Peyer's patch (tissue), 4 donors: ENCODE data around the gene CCDC190. TPM values are rescaled to one million over a fixed set of nuclear protein-coding genes. Genes with fewer than 3 reads are reported as not detected.
"Not testable (repeated sequence)": the region's sequence is repeated elsewhere in the genome, so short reads cannot be mapped to it uniquely, and the experiment has no call there.

Experiments
- DNase-seq, 3 donors: peaks; one replicate each; pipeline ENCODE4 v3.0.0-alpha.2; 2017 to 2019
- H3K27ac ChIP-seq, 4 donors: fragments of 200-600 bp; sonication (generic); one replicate each; pipeline ENCODE4 v1.5.1; 2016 to 2019
- H3K27me3 ChIP-seq, 2 donors: fragments of 200-600 bp; sonication (generic); one replicate each; pipeline ENCODE4 v1.5.1; 2019
- H3K36me3 ChIP-seq, 3 donors: fragments of 200-600 bp; sonication (generic); one replicate each; pipeline ENCODE4 v1.5.1; 2016 to 2019
- H3K4me1 ChIP-seq, 4 donors: fragments of 200-600 bp; sonication (generic); one replicate each; pipeline ENCODE4 v1.5.1; 2016 to 2019
- H3K4me3 ChIP-seq, 4 donors: fragments of 200-600 bp; sonication (generic); 1 replicate in 3 of 4; 2 replicates in 1 of 4; pipeline ENCODE4 v1.5.1; 2016 to 2019; ENCODE audit warnings: mild to moderate bottlenecking in 1 of 4
- H3K9me3 ChIP-seq, 4 donors: fragments of 200-600 bp; sonication (generic); one replicate each; pipeline ENCODE4 v1.5.1; 2016 to 2019; ENCODE audit warnings: mild to moderate bottlenecking in 1 of 4
- POLR2A ChIP-seq, 2 donors: fragments of 450-650 bp; IDR thresholded peaks; one replicate each; pipeline ENCODE4 v1.5.1; 2017; ENCODE audit warnings: antibody characterized with exemption in 2 of 2, mild to moderate bottlenecking in 2 of 2, moderate library complexity in 2 of 2
- total RNA-seq, 4 donors: library from RNA; depleted of rRNA; stranded (reverse); fragments of >200 nt; gene quantifications; one replicate each; pipeline ENCODE4 v1.1.0, GENCODE V29; 2016
- TF ChIP-seq, protein P1 (sequence below), 6 experiments: fragments of 450-650 bp in 4 of 6; fragments of 200-600 bp in 2 of 6; sonication (generic) in 1 of 6; IDR thresholded peaks; one replicate each; pipeline ENCODE4 v1.5.1; 2017 to 2019; ENCODE audit warnings: antibody characterized with exemption in 6 of 6, mild to moderate bottlenecking in 3 of 6, moderate library complexity in 1 of 6

Gene CCDC190
- total RNA-seq, 4 donors from 2014 or later = not detected

DNA sequence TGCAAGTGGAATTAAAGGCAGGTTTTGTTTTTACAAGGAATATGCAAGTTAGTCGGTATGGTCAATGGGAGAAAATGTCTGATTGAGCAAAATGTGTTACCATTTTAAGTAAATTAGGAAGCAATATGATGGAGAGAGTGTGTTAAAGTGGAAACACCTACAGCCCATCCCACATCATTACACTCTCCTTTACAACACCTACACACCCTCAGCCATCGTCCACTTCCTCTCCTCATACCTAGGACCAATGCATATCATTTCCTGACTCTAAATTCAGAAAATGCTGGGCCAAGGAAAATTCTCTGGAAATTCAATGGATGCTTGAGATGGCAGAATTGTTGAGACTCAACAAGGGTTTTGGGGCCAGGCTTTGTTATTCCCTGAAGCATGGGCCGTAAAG lies 16.4 kb upstream of the CCDC190 start:
- DNase-seq = no peak
- Histone ChIP-seq H3K9me3 (no peaks in the 10 kb centered on the region), H3K36me3 (no peaks in the 10 kb centered on the region), H3K27ac (no peak overlapping the region), H3K4me1 (no peaks in the 10 kb centered on the region), H3K27me3 (no peaks in the 10 kb centered on the region), H3K4me3 (no peak overlapping the region)
- TF ChIP-seq, protein P1, sequence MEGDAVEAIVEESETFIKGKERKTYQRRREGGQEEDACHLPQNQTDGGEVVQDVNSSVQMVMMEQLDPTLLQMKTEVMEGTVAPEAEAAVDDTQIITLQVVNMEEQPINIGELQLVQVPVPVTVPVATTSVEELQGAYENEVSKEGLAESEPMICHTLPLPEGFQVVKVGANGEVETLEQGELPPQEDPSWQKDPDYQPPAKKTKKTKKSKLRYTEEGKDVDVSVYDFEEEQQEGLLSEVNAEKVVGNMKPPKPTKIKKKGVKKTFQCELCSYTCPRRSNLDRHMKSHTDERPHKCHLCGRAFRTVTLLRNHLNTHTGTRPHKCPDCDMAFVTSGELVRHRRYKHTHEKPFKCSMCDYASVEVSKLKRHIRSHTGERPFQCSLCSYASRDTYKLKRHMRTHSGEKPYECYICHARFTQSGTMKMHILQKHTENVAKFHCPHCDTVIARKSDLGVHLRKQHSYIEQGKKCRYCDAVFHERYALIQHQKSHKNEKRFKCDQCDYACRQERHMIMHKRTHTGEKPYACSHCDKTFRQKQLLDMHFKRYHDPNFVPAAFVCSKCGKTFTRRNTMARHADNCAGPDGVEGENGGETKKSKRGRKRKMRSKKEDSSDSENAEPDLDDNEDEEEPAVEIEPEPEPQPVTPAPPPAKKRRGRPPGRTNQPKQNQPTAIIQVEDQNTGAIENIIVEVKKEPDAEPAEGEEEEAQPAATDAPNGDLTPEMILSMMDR (IDR thresholded peaks at IDR 0.05) = no peak
- TF ChIP-seq POLR2A (IDR thresholded peaks at IDR 0.05) = no peak

DNA sequence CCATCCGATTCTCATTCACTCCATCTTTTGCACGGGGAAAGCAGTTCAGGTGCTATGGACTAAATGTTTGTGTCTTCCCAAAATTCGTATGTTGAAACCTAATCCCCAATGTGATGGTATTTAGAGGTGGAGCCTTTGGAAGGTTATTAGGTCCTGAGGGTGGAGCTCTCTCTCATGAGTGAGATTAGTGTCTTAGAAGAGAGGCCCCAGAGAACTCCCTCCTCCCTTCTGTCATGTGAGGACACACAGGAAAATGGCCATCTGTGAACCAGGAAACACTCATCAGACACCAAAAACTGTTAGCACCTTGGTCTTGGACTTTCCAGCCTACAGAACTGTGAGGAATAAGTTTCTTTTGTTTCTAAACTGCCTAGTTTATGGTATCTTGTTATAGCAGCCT lies 15.8 kb upstream of the CCDC190 start:
- DNase-seq = no peak
- Histone ChIP-seq H3K4me3 (no peak overlapping the region), H3K27me3 (no peaks in the 10 kb centered on the region), H3K27ac (no peak overlapping the region), H3K36me3 (no peaks in the 10 kb centered on the region), H3K4me1 (no peaks in the 10 kb centered on the region), H3K9me3 (no peaks in the 10 kb centered on the region)
- TF ChIP-seq, protein P1 (IDR thresholded peaks at IDR 0.05) = no peak
- TF ChIP-seq POLR2A (IDR thresholded peaks at IDR 0.05) = no peak

DNA sequence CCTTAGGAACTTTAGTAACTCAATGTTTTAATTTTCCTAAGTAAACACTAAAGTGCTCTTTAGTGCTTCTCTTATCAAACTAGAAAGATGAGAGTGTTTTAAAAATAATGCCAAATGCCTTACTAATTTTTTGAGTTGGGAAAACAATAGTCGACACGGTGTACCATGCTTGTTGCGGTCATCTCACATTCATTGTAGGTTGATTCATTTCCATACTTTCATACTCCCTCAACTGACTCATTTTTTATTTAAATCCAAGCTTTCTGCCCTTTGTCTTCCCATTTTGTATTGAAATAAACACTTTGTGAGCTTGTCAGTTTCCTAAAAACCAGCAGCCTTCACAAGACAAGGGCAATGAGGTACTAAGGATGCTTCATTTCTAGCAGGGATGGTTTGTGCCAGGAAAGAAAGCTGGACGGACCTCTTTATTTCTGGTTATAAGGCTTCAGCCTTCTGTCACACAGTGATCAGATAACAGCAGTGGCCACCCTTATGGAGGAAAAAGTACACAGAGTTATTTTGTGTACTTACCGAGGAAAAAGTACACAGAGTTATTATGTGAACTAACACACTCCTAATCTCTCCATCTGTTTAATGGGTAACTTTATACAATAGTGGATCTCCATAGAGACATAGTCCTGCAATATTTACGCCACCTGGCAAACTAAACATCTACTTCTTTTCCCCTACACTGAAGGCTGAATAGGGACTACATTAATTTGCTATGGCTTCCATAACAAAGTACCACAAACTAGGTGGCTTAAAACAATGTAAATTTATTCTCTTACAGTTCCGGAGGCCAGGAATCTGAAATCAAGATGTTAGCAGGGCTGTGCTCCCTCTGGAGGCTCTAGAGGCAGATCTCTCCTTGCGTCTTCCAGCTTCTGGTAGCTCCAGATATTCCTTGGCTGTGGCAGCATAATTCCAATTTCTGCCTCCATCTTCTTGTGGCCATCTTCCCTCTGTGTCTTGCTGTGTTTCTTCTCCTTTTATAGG lies 13.0 kb upstream of the CCDC190 start:
- no peak overlapping the region for H3K4me3 ChIP-seq
- no peak for DNase-seq
- H3K9me3 ChIP-seq = no peaks in the 10 kb centered on the region
- H3K4me1 ChIP-seq = no peaks in the 10 kb centered on the region
- H3K27me3 ChIP-seq = no peaks in the 10 kb centered on the region
- no peak overlapping the region for H3K27ac ChIP-seq
- no peaks in the 10 kb centered on the region for H3K36me3 ChIP-seq
- TF ChIP-seq, protein P1 (IDR thresholded peaks at IDR 0.05) = no peak
- TF ChIP-seq POLR2A (IDR thresholded peaks at IDR 0.05) = no peak

DNA sequence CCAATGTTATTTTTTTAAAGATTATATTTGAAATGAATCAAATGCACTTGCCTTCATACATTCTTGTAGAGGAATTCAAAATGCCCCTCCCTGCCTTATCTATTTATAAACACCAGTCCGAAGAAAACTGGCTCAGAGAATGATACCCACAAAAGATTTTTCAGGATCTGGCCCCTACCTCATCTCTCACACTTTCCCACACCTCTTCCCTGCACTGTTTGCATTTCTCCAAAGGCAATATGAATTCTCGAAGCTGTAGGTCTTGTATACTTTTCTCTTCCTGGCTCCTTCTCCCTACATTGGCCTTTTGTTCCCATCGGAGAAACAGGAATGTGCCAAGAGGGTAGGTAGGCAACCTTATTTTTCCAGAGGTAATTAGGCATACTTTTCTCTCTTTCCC lies 12.0 kb upstream of the CCDC190 start:
- no peak overlapping the region for H3K27ac ChIP-seq
- TF ChIP-seq, protein P1 (IDR thresholded peaks at IDR 0.05) = no peak
- no peak for TF ChIP-seq POLR2A (IDR thresholded peaks at IDR 0.05)
- H3K4me3 ChIP-seq = no peak overlapping the region
- H3K9me3 ChIP-seq = no peaks in the 10 kb centered on the region
- H3K36me3 ChIP-seq = no peaks in the 10 kb centered on the region
- no peak for DNase-seq
- no peaks in the 10 kb centered on the region for H3K4me1 ChIP-seq
- no peaks in the 10 kb centered on the region for H3K27me3 ChIP-seq

DNA sequence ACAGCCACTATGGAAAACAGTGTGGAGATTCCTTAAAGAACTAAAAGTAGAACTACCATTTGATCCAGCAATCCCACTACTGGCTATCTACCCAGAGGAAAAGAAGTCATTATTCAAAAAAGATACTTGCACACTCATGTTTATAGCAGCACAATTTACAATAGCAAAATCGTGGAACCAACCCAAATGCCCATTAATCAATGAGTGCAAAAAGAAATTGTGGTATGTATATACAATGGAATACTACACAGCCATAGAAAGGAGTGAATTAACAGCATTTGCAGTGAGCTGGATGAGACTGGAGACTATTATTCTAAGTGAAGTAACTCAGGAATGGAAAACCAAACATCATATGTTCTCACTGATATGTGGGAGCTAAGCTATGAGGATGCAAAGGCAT lies 10.4 kb upstream of the CCDC190 start:
- H3K27ac ChIP-seq, H3K4me3 ChIP-seq, H3K4me1 ChIP-seq, H3K36me3 ChIP-seq, H3K27me3 ChIP-seq, H3K9me3 ChIP-seq, DNase-seq: not testable (repeated sequence)

DNA sequence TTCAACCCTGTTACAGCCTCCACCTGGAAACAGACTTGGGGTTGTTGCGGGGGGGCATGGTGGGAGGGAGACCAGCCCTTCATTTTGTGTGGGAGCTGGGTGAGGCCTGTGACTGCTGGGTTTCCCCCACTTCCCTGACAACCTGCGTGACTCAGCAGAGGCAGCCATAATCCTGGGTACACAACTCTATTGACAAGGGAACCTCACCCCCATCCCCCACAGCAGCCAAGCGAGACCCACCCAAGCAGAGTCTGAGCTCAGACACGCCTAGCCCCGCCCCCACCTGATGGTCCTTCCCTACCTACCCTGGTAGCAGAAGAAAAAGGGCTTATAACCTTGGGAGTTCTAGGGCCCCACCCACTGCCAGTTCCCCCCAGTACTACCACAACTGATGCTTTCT lies 8.0 kb upstream of the CCDC190 start:
- no peaks in the 10 kb centered on the region for H3K27me3 ChIP-seq
- no peaks in the 10 kb centered on the region for H3K9me3 ChIP-seq
- peak in 1 of 3 donors; percentile 52 for DNase-seq
- H3K4me3 ChIP-seq = no peak overlapping the region
- no peaks in the 10 kb centered on the region for H3K36me3 ChIP-seq
- TF ChIP-seq, protein P1 (IDR thresholded peaks at IDR 0.05) = no peak
- TF ChIP-seq POLR2A (IDR thresholded peaks at IDR 0.05) = no peak
- no peaks in the 10 kb centered on the region for H3K4me1 ChIP-seq
- no peak overlapping the region for H3K27ac ChIP-seq
